WI38 (cell line): ENCODE results near the gene ZKSCAN4.

ENCODE experiments used
- H3K4me3 ChIP-seq: 2 replicates; pipeline ENCODE4 v1.5.1; 2011; ENCODE audit warnings: low read depth, mild to moderate bottlenecking, control low read depth, low read length
- CTCF ChIP-seq: IDR thresholded peaks from 2 replicates; pipeline ENCODE4 v1.5.1; 2012; ENCODE audit warnings: low read depth, mild to moderate bottlenecking, control low read depth, low read length

Gene ZKSCAN4

DNA sequence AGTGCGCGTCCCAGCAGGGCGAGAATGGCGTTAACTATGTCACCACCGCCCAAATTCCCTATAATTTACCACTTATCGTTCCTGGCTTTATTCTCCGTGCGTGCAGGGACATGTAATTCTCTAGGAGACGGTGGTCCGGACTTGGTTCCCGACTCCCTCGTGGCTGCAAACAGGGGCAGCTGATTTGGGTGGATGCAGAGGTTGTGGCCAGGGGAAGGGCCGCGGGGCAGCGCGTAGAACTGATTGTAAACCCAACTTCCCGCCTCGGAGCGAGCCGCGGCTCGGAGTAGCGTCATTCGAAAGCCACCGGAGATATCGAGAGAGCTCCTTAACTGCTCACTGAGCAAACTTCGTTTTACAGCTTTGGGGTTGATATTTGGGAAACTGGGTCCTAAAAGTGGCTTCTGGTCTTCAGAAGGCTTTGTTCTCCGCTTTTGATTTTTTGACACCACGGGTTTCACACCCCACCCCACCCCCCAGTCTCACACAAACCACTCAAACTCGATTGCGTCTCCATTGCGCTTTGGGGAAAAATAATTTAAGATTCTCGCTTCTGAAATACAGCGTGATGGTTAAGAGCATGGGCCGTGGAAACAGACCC lies 44.5 kb downstream of the ZKSCAN4 start:
- peak overlapping the region; percentile 65 for H3K4me3 ChIP-seq
- no peak for TF ChIP-seq CTCF

DNA sequence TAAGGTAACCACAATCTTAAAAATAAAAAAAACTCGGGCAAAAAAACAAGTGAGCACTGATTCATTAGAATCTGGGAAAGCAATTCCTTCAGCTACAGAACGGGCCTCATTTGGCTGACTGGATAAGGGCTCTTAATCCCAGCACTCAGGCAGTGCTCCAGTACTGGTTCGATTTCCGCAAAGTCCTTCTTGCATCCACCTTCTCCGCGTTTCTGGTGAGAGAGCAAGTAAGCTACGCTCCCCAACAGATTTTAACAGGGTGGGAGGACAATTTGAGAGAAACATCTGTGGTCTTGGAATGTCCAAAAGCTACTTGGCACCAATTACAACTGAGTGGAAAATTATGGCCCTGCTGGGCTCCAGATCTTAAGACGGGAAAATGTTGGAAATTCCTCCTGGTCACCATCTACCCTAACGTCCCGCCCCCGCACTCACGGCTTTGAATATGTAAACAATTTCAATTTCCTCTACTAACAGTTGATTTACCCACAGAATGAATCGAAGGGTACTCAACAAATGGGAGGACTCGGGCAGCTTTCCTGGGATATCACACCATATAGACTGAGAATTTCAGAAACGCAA lies 45.0 kb downstream of the ZKSCAN4 start:
- peak overlapping the region; percentile 65 for H3K4me3 ChIP-seq
- TF ChIP-seq CTCF, result no peak

- H3K4me3 ChIP-seq, result no peak overlapping the region
- TF ChIP-seq CTCF, result no peak
Observed at GRCh38 chr6:28206527-28206926, 45.5 kb downstream of the ZKSCAN4 start.

- no peak for TF ChIP-seq CTCF
Observed at GRCh38 chr6:28205879-28206278, 46.2 kb downstream of the ZKSCAN4 start.

GRCh38 chr6:28203201-28203600 lies 48.9 kb downstream of the ZKSCAN4 start:
- H3K4me3 ChIP-seq, result no peak overlapping the region
- no peak for TF ChIP-seq CTCF

More at GRCh38 chr6:28205879-28206278, 46.2 kb downstream of the ZKSCAN4 start:
- H3K4me3 ChIP-seq, result no peak overlapping the region

DNA sequence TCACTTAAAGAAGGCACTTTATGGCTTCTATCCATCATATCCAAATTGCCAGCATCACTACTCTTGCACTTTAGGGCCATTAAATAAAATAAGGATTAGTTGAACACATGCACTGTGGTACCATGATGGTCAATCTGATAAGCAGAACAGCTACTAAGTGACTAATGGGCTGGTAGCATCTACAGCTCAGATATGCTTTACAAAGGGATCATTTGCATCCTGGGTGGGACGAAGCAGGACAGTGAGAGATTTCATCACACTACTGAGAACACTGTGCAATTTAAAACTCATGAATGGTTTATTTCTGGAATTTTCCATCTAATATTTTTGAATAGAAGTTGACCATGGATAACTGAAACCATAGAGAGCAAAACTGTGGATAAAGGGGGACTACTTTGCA lies 52.0 kb downstream of the ZKSCAN4 start:
- no peak for TF ChIP-seq CTCF
- H3K4me3 ChIP-seq, result no peak overlapping the region
